CD4-positive, alpha-beta memory T cell (primary cell): ENCODE data around the gene ZNF423. TPM values are rescaled to one million over a fixed set of nuclear protein-coding genes. Genes with fewer than 3 reads are reported as not detected.

Experiments used
- CTCF ChIA-PET: fragments of 350-600 bp; sonication (Branson Sonifier 250); formaldehyde crosslinking; loops from one replicate; lab custom pipeline; 2021; ENCODE audit warnings: inconsistent platforms; ENCODE audit not compliant: partially characterized antibody; lab: Charles Lee
- POLR2A ChIA-PET: fragments of 350-600 bp; sonication (Branson Sonifier 250); formaldehyde crosslinking; loops from one replicate; lab custom pipeline; 2021; ENCODE audit not compliant: partially characterized antibody; lab: Charles Lee
- DNase-seq, 5 donors: peaks; one replicate each; pipeline versions ENCODE4 v3.0.0 to v3.0.0-alpha.2; 2020 to 2022; ENCODE audit warnings: mixed read lengths in 1 of 5
- H3K27ac ChIP-seq: one replicate; pipeline ENCODE4 v1.7.0; 2013; ENCODE audit warnings: low read depth, low read length
- H3K27me3 ChIP-seq: 2 replicates; pipeline ENCODE4 v1.7.0; 2013; ENCODE audit warnings: mild to moderate bottlenecking, low read length, moderate library complexity; ENCODE audit not compliant: insufficient read depth
- H3K36me3 ChIP-seq: 2 replicates; pipeline ENCODE4 v1.7.0; 2013; ENCODE audit warnings: mild to moderate bottlenecking, low read length, moderate library complexity; ENCODE audit not compliant: insufficient read depth
- H3K4me1 ChIP-seq: 2 replicates; pipeline ENCODE4 v1.7.0; 2013; ENCODE audit warnings: mild to moderate bottlenecking, low read length, moderate library complexity; ENCODE audit not compliant: insufficient read depth
- H3K4me3 ChIP-seq, 2 donors: one replicate each; pipeline ENCODE4 v1.7.0; 2013; ENCODE audit warnings: low read length in 2 of 2, mild to moderate bottlenecking in 1 of 2
- H3K9me3 ChIP-seq, 2 donors: one replicate each; pipeline ENCODE4 v1.7.0; 2013; ENCODE audit warnings: low read length in 2 of 2, control low read depth in 1 of 2; ENCODE audit not compliant: control insufficient read depth in 1 of 2
- H3K27ac Mint-ChIP-seq, 7 donors: one replicate each; pipeline ENCODE4 v1.8.0; 2020 to 2021; ENCODE audit warnings: mixed read lengths in 7 of 7, mild to moderate bottlenecking in 6 of 7, inconsistent platforms in 3 of 7, moderate library complexity in 3 of 7
- H3K27me3 Mint-ChIP-seq, 2 donors: one replicate each; pipeline ENCODE4 v1.8.0; 2020 to 2021; ENCODE audit warnings: mixed read lengths in 2 of 2
- H3K36me3 Mint-ChIP-seq, 2 donors: one replicate each; pipeline ENCODE4 v1.8.0; 2020 to 2021; ENCODE audit warnings: mixed read lengths in 2 of 2, inconsistent platforms in 1 of 2, mild to moderate bottlenecking in 1 of 2
- H3K4me1 Mint-ChIP-seq, 4 donors: one replicate each; pipeline ENCODE4 v1.8.0; 2020 to 2021; ENCODE audit warnings: mixed read lengths in 4 of 4, mild to moderate bottlenecking in 1 of 4
- H3K4me3 Mint-ChIP-seq, 8 donors: one replicate each; pipeline ENCODE4 v1.8.0; 2020 to 2021; ENCODE audit warnings: mixed read lengths in 8 of 8, mild to moderate bottlenecking in 7 of 8, moderate library complexity in 6 of 8, inconsistent platforms in 3 of 8
- H3K9me3 Mint-ChIP-seq, 8 donors: one replicate each; pipeline ENCODE4 v1.8.0; 2020 to 2021; ENCODE audit warnings: mixed read lengths in 8 of 8, mild to moderate bottlenecking in 5 of 8, inconsistent platforms in 3 of 8, moderate library complexity in 1 of 8
- intact Hi-C: fragments of 100-400 bp; cut with micrococcal nuclease; formaldehyde crosslinking; loops from one replicate; pipeline ENCODE4 v1.15.1; 2023
- polyA plus RNA-seq, 2 donors: library from polyadenylated mRNA; unstranded; fragments of 300-500 nt; fragmentation: Illumina TruSeq; gene quantifications; one replicate each; pipeline ENCODE4 v1.2.3, GENCODE V29; 2021
- total RNA-seq, 2 experiments: library from RNA; stranded (reverse); gene quantifications; one replicate each; pipeline ENCODE4 v1.2.3, GENCODE V29; 2021

The ZNF423 gene
- total and polyA plus RNA-seq, 4 experiments from 2014 or later = not detected

DNA sequence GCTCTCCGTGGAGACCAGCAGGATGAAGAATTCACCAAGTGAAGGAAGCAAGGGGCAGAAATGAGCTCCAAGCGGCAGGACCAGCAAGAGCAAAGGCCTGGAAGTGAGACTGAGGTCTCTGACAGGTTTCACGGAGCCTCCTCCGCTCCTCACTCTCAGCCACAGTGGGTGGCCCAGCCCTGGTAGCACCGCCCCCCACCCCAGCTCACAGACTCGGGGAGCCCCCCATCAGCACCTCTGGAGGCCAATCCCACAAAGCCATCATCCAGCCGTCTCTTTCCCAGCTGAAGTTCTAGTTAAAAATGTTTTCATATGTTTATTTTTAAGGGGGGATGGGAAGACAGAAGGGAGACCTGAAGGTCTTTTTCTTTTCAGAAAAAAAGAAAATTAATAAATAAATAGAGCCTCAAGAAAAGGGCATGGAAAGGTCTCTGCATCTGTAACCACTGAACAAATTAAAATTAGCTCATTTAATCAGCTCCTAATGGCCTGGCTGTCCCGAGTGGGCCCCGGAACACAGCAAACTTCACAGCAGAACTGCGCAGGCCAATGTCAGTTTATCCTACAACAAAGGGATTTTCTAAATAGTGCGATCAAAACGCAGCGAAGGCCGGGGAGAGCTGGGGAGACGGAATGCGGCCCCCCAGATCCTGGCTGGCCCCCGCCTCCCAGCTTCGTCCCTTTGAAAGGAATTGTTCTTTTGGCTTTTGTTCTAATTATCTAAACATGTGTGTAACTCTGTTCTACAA, 190.3 kb downstream of the ZNF423 start:
- Mint-ChIP-seq H3K27ac (no peak overlapping the region), H3K27me3 (peaks cover 2% of the 10 kb centered on the region in 2 donors), H3K4me1 (no peaks in the 10 kb centered on the region), H3K4me3 (no peak overlapping the region), H3K36me3 (no peaks in the 10 kb centered on the region), H3K9me3 (peaks cover 0 to 4% (median 0%) of the 10 kb centered on the region in 8 donors)
- ChIA-PET POLR2A (no interaction called here), CTCF (no interaction called here)
- no peaks in the 10 kb centered on the region for H3K9me3 ChIP-seq
- no peaks in the 10 kb centered on the region for H3K27me3 ChIP-seq
- no peaks in the 10 kb centered on the region for H3K4me1 ChIP-seq
- DNase-seq = no peak
- H3K27ac ChIP-seq = no peak overlapping the region
- no peak overlapping the region for H3K4me3 ChIP-seq
- H3K36me3 ChIP-seq = no peaks in the 10 kb centered on the region
- intact Hi-C loops = no loop called here

DNA sequence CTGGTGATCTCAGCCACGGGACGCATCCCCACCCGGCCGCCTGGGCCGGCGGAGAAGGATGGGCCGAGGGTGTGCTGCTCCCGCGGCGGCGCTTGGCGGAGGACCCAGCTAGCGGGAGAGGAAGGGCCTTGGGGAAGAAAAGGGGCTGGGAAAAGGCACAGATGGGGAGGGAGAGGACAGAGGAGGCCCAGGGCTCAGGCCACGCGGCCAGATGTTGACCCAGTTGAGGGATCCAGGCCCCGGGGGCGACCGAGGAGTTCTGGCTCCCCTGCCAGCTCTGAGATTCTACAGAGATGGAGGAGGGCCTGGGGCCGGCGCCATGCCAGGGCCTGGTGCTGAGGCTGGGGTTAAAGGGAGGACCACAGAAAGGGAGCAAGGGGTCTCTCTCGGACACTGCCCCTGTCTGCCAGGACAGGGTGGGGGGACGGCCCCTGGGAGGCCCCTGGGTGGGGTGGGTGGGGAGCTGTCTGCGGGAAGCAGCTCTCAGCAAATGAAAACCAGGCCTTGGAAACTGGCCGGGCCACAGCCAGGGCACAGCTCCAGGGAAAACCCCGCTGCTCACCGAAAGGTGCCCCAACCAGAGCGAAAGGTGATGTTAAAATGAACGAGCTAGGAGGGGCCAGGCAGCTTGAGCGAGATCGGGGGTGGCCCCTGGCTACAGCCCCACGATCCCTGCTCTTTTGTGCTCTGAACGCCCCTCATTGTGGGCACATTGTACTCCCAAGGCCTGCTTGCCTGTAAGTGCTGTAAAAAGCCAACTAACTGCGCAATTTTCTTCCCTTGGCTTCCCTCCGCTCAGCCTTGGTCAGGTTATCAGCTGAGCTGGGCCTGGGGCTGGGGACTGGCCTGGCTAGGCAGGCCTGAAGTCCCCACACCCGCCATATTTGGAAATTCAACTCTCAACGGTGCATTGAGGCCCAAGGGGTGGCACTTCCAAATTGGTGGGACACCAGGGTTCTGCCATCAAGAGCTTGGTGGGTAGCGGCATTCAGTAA, 191.4 kb downstream of the ZNF423 start:
- Histone ChIP-seq H3K27ac (no peak overlapping the region), H3K36me3 (no peaks in the 10 kb centered on the region), H3K9me3 (no peaks in the 10 kb centered on the region), H3K27me3 (no peaks in the 10 kb centered on the region), H3K4me1 (no peaks in the 10 kb centered on the region), H3K4me3 (no peak overlapping the region)
- ChIA-PET CTCF (no interaction called here), POLR2A (no interaction called here)
- Mint-ChIP-seq H3K27ac (no peak overlapping the region), H3K9me3 (peaks cover 0 to 4% (median 0%) of the 10 kb centered on the region in 8 donors), H3K36me3 (no peaks in the 10 kb centered on the region), H3K4me1 (no peaks in the 10 kb centered on the region), H3K27me3 (peaks cover 2% of the 10 kb centered on the region in 2 donors), H3K4me3 (no peak overlapping the region)
- no peak for DNase-seq
- intact Hi-C loops = no loop called here

DNA sequence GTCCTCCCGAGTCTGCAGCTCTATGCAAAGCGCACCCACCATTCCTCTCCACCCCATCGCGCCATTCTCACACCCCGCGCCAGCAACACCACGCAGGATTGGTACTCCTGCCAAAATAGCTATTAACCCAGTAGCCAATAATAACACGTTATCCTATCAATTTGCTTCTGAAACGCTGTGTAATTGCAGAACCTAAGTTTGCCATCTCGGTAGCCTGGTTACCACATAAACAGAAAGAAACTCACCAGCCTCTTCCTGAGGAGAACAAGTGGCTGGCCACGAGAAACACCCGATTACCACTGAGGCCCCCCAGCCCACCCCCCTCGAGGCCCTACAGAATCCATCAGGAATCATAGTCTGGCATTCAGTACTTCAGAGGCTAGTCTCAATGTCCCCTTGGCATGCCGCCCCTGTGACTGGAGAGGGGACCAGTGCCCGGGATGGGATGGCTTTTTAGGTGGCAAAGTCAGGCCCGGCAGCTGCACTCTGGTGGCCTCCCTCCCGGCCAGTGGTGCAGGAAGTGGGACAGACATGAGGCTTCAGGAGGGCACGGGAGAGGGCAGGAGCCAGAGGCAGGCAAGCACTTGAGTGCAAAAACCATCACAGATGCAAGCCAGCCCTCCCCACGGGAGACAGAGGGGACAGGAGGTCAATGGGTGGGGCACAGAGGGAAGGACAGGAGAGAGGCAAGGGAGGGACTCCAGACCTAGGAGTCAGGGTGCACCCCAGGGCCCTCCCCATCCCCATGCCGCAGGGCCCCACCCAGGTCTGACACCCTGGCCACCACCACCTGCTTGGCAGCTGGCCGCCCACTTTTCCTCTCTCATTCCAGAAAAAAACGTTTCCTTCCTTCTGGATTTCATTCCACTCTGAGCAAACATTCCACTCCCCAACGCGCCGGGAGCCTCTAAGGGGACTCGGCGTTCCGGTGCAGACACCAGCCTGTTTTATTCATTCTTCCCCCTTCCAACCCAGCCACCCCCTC, 192.5 kb downstream of the ZNF423 start:
- POLR2A ChIA-PET = no interaction called here
- no peak overlapping the region for H3K27ac Mint-ChIP-seq
- Histone ChIP-seq H3K4me3 (no peak overlapping the region), H3K4me1 (no peaks in the 10 kb centered on the region), H3K27ac (no peak overlapping the region), H3K27me3 (no peaks in the 10 kb centered on the region), H3K36me3 (no peaks in the 10 kb centered on the region), H3K9me3 (no peaks in the 10 kb centered on the region)
- no peaks in the 10 kb centered on the region for H3K36me3 Mint-ChIP-seq
- peaks cover 0 to 4% (median 0%) of the 10 kb centered on the region in 8 donors for H3K9me3 Mint-ChIP-seq
- peak overlapping the region in 1 of 8 donors; percentile 21 for H3K4me3 Mint-ChIP-seq
- intact Hi-C loops = no loop called here
- H3K27me3 Mint-ChIP-seq = peaks cover 2 to 4% of the 10 kb centered on the region in 2 donors
- DNase-seq = no peak
- H3K4me1 Mint-ChIP-seq = no peaks in the 10 kb centered on the region
- CTCF ChIA-PET = no interaction called here

DNA sequence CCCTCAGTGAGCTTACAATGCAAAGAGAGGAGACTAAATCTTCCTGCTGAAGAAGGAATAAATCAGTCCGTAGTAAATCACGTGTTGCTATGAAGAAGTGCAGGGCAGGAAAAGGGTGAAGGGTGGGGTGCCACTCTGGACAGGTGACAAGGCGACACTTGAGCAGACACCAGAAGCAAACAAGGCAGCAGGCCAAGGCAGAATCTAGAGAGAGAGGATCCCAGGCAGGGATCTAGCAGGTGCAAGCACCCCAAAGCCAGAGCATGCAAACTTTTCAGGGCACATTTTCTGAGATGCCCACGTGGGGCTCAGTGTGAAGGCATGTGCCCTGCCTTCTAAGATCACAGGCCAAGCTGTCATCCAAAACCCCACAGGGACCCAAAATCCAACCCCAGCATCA, 193.3 kb downstream of the ZNF423 start:
- Histone ChIP-seq H3K27me3 (no peaks in the 10 kb centered on the region), H3K27ac (no peak overlapping the region), H3K9me3 (no peaks in the 10 kb centered on the region), H3K4me3 (no peak overlapping the region), H3K36me3 (no peaks in the 10 kb centered on the region), H3K4me1 (no peaks in the 10 kb centered on the region)
- Mint-ChIP-seq H3K27me3 (peaks cover 5 to 7% of the 10 kb centered on the region in 2 donors), H3K4me3 (no peak overlapping the region), H3K27ac (peak overlapping the region in 1 of 7 donors; percentile 51), H3K9me3 (peaks cover 0 to 4% (median 0%) of the 10 kb centered on the region in 8 donors), H3K36me3 (no peaks in the 10 kb centered on the region), H3K4me1 (no peaks in the 10 kb centered on the region)
- ChIA-PET POLR2A (no interaction called here), CTCF (no interaction called here)
- intact Hi-C loops = no loop called here
- DNase-seq = no peak

DNA sequence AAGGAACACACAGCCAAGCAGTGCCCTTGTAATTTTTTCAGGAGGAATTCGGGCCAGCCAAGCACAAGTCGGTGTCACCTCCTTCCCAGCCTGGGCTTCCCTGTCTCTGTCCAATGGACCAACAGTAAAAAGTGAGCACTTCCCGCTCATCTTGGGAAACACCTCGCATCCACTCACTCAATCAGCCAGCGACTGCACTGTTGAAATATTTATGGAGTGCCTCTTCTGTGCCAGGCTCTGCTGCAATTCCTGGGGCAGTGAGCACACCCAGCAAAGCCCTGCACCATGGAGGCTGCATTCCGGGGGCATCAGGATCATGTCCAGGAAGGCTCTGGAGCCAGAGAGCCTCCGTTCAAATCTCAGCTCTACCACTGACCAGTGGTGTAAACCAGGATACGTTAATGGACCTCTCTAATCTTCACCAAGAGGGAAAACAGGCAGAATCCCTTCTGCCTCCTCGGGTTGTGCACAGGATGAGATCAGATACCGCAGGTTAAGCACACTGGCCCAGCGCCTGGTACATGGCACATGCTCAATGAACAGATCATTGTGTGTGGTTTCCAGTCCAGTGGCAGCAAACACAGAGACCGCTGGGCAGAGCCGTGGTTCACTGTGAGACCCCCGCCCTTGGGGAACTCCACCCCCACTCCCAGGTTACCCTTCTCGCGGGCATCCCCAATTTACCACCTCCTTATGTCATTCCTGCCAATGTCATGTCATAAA, 194.3 kb downstream of the ZNF423 start:
- Mint-ChIP-seq H3K9me3 (peaks cover 0 to 1% (median 0%) of the 10 kb centered on the region in 8 donors), H3K27me3 (peaks cover 5 to 7% of the 10 kb centered on the region in 2 donors), H3K4me1 (no peaks in the 10 kb centered on the region), H3K36me3 (no peaks in the 10 kb centered on the region), H3K4me3 (no peak overlapping the region), H3K27ac (no peak overlapping the region)
- ChIA-PET CTCF (no interaction called here), POLR2A (no interaction called here)
- no peak overlapping the region for H3K27ac ChIP-seq
- no peaks in the 10 kb centered on the region for H3K27me3 ChIP-seq
- intact Hi-C loops = no loop called here
- no peaks in the 10 kb centered on the region for H3K9me3 ChIP-seq
- H3K4me1 ChIP-seq = no peaks in the 10 kb centered on the region
- H3K36me3 ChIP-seq = no peaks in the 10 kb centered on the region
- no peak for DNase-seq
- no peak overlapping the region for H3K4me3 ChIP-seq

DNA sequence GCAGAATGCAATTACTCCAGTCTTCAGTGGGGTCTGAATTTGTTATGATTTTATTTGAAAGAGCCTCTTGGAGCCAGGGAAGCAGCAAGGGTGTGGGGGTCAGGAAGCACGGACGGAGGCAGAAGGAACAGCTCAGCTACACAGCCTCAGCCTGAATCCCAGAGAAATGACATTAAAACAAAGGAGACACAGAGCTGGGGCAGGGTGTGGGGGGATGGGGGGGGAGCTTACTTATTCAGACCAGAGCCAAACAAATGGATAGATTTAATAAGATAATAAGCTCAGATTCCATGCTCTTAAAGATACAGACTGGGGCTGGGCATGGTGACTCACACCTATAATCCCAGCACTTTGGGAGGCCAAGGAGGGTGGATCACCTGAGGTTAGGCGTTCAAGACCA, 195.3 kb downstream of the ZNF423 start:
- Histone ChIP-seq H3K36me3 (no peaks in the 10 kb centered on the region), H3K9me3 (no peaks in the 10 kb centered on the region), H3K4me3 (no peak overlapping the region), H3K27me3 (no peaks in the 10 kb centered on the region), H3K27ac (no peak overlapping the region), H3K4me1 (no peaks in the 10 kb centered on the region)
- H3K4me1 Mint-ChIP-seq = no peaks in the 10 kb centered on the region
- ChIA-PET POLR2A (no interaction called here), CTCF (no interaction called here)
- peaks cover 4 to 7% of the 10 kb centered on the region in 2 donors for H3K27me3 Mint-ChIP-seq
- H3K36me3 Mint-ChIP-seq = no peaks in the 10 kb centered on the region
- DNase-seq = no peak
- intact Hi-C loops = no loop called here
- no peak overlapping the region for H3K4me3 Mint-ChIP-seq
- H3K27ac Mint-ChIP-seq = no peak overlapping the region
- no peaks in the 10 kb centered on the region for H3K9me3 Mint-ChIP-seq
